ENCODE measurements around the gene SH3BP5.

Gene SH3BP5

DNA sequence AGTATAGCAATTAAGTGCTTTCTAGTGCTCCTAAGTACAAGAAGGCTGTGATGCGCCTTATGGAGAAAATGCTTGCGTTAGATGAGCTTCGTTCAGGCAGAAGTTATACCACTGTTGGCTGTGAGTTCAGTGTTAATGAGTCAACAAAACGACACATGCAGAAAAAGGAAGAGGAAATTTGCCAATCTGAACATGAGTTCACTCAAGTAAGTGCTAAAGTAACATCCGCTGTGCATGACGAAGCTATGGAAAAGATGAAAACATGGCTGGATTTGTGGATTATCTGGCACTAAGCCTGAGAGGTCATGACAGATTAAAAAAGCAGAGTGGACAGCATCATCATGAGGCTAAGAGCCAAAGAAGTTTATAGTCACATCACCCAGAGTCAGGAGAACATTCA lies 36.9 kb downstream of the SH3BP5 start:
- ATAC-seq: no peak

DNA sequence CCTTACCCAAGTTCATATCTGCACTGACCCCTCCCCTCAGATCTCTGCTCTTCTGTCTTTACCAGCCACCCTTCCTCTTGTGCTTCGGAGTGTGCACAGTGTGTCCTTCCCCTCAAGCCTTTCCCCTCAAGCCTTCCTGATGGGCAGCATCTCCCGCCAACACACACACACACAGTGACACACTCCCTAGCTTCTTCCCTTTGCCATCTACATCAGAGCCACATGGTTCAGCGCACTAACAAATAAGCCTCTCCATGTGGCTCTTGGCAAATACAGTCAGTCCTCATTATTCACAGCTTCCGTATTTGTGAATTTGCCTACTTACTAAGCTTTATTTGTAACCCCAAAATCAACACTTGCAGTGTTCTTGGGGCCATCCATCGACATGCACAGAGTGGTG lies 37.5 kb downstream of the SH3BP5 start:
- no peak for ATAC-seq

DNA sequence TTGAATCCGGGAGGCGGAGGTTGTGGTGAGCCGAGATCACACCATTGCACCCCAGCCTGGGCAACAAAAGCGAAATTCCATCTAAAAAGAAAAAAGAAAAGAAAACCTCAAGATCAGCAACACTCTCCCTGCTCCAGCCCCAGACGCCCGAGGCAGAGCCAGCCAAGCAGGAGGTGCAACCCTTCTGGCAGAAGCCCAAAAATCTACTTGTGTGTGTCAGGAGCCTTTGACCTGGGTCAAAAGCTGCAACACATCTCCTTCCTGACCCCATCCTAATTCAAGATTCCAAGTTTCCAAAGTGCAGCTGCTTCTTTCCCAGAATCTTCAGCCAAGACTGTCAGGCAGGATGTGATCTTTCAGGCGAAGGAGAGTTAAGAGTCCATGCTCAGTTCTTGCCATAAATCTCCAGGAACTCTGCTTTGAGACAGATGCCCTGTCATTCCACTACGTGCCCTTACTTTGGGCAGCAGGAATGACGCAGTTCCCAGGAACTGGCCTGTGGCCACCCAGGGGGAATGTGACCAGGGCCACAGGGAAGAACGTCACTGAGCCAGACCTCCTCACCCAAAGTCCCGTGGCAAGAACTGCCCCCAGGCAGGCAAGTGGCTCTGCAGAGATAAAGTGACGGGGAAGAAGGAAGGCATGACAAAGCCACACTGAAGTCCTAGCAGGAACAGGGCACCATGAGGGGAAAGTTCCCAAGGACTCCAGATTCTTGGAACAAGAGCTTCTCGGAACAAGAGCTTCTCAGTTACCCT lies 39.4 kb downstream of the SH3BP5 start:
- ATAC-seq: no peak

DNA sequence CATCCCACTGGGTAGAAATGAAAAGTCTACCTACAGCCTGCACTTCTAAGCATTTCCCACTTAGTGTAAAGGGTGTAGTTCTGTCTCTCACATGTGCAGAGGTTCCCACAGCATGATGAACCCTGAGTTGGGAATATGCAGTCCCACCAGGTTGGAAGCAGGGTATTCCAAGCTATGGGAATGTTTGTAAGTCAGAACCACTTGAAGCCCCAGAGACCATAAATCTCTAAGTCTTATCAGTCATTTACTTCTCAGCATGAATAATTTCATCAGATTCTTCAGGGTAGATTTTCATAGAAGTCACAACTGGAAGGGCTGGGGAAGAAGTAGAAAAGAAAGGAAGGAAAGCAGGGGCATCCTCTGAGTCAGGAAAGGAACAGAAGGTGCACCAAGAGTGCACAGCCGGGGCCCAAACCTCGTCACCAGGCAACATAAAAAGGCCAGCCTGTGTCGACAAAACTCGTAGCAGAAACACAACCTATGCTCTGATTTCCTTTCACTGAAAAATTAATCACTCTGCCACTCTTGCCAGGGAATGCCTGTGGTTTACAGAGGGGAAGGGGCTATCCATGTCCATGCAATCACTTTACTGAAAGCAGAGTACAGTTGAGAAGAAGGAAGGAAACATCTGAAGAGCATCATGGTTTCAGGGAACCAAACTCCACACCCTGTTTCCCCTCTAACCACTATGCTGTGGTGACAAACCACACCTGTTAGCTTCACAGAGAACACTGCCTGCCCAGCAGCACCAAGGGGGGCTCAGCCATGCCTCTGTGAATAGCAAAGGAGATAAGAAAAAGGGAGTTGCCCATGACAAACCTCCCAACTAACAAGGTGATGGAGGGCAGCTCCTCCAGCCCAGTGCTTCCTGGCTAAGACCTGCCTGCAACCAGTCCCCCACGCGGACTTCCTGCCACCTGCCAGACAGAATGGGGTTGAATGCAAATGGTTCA lies 40.5 kb downstream of the SH3BP5 start:
- peak; percentile 88 for ATAC-seq

DNA sequence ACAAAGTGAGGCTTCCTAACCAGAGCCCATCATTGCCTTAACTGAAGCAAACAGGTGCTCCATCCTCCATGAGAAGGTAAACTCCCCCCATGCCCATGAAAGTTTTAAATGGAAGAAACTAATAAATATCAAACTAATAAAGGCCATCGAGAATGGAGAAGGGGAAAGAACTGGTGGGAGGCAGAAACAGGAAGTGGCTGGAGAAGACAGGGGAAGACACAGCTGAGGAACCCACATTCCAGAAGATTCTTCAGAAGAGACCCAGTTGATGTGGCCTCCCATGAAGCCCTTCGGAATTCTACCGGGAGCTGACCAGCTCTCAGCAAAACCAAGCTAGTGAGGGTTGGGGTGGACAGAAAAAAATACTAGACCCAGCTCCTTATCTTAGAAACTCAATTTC lies 41.6 kb downstream of the SH3BP5 start:
- ATAC-seq: no peak

DNA sequence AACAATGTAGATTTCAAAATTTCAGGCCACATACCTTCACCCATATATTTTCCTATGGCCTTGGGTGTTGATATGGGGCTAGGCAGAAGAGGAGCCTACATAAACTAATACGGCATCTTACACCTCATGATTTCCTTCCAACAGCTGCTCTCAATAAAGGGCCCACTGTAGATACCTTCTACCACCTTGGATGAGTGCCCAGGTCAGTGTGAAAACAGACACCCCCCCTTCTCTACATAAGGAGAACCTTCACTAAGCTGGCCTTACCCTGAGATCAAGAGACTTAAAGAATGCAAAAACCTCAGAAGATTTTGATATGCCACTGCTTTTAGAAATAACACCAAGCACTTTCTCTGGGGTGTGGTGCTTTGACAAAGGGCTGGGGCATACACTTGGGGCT lies 42.7 kb downstream of the SH3BP5 start:
- ATAC-seq: no peak

DNA sequence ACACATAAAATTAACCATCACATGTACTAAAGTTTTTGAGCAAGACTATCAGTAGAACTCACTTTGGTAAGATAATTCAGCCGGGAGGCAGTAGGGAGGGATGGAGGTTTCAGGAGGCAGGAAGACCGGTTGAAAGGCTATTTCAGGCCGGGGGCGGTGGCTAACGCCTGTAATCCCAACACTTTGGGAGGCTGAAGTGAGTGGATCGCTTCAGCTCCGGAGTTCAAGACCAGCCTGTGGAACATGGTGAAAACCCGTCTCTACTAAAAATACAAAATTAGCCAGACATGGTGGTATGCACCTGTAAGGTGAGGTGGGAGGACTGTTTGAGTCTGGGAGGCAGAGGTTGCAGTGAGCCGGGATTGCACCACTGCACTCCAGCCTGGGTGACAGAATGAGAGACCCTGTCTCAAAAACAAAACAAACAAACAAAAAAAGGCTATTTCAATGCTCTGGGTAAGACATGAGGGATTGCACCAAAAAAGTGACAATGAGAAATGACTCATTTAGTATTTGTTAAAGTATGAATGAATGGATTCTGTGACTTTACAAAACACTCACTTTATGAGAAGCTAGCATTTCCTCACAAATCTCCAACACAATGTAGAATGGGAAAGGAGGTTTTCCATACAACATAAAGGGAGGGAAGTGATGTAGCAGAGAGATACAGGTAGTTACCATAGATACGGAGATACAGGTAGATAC lies 43.9 kb downstream of the SH3BP5 start:
- no peak for ATAC-seq

DNA sequence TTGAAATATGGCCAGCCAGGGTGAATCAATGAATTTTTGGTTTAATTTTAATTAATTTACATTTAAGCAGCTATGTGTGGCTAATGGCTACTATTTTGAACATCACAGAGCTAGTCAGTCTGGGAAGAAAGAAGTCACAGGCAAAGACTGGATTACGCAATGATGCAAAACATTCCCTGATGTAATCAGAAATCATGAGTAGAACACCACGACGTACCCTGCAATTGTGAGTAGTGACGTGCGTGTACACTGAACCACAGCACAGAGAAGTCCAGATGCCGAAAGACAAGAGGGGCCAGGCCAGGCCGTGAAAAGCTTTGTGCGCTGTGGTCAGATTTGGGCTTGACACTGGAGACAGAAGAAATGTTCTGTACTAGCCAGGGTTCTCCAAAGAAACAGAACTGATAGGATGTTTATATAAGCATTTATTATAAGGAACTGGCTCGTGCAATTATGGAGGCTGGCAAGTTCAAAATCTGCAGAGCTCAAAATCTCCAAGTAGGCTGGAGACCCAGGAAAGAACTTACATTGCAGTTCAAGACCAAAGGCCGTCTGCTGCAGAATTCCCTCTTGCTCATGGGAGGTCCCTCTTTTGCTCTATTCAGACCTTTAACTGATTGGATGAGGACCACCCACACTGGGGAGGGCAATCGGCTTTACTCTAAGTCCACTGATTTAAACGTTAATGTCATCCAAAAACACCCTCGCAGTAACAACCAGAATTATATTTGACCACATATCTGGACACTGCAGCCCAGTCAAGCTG lies 44.6 kb downstream of the SH3BP5 start:
- no peak for ATAC-seq

DNA sequence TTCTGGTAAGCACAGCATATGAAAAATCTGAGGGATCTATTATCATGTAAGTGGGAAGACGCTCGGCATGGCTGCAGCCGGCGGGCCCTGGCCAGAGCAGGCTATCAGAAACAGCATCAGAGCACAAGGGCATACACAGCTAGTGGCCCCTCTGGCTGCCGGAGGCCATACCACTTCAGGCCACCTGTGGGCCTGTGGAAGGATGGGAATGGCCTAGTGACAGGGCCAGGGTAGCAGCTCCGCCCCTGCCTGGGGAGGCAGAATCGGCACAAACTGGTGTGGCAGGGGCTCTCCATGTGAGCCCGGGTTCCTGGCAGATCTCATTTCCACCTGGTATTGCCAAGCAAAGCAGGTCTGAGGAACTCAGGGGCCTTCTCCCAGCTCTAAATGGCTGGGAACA lies 46.4 kb downstream of the SH3BP5 start:
- no peak for ATAC-seq

DNA sequence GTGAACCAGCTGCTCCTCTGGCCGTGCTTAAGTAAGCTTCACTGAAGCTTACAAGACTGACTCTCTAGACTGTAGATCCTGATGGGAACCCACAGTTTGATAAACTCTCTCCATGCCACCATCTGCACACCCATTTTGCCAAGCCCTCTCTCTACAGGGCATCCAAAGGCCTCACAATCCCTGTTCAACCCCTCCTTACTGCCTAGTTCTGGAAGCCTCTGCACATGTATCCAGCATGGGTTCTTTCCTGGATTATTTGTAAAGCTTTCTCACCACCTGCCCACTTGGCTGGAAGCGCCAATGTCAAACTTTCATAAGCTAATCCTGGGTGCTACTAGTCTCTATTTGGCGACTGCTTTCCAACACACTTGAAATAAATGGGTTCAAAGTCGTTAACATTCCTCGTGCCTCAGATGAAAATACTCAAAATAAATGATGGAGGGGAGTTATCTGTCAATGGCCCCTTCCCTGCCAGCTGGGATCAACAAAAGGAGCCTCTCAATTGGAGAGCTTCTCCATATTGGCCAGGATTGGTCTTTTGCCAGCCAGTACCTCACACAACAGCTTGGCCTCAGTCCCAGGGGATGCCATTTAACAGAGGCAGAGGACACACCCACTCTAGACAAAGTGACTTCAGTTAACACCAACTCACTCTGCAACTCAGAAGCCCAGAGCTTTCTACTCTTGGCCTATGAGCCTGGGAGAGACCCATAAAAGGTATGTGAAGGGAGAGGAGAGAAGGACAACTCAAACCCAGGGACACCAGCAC lies 48.1 kb downstream of the SH3BP5 start:
- no peak for ATAC-seq

DNA sequence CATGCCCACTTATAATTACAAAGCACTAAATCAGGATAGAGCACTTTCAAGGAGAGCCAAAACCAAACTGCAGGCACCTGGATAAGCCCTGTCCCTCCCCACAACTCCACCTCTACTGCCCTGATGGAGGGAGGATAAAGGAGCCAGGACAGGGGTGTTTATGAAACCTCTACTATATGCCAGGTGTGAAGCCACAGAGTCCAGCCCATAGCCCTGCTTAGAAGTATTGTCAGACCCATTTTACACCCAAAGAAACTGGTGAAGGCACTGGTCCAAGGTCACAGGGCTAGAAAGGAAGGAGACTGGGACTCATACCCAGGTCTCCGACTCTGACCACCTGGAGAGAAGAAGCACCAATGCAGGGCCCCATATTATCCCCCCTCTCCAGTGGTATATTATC lies 48.7 kb downstream of the SH3BP5 start:
- no peak for ATAC-seq

DNA sequence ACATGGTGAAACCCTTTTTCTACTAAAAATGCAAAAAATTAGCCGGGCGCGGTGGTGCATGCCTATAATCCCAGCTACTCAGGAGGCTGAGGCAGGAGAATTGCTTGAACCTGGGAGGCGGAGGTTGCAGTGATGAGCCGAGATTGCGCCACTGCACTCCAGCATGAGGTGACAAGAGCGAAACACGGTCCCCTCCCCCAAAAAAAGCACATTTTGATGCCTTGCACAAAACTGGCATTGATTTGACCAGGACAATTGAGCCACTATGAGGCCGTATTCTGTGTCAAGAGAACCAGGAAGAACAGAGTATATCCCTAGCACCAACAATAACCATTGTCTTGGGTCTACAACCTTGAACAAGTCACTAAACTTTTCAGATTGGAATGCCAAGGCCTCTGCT lies 50.6 kb downstream of the SH3BP5 start:
- no peak for ATAC-seq

DNA sequence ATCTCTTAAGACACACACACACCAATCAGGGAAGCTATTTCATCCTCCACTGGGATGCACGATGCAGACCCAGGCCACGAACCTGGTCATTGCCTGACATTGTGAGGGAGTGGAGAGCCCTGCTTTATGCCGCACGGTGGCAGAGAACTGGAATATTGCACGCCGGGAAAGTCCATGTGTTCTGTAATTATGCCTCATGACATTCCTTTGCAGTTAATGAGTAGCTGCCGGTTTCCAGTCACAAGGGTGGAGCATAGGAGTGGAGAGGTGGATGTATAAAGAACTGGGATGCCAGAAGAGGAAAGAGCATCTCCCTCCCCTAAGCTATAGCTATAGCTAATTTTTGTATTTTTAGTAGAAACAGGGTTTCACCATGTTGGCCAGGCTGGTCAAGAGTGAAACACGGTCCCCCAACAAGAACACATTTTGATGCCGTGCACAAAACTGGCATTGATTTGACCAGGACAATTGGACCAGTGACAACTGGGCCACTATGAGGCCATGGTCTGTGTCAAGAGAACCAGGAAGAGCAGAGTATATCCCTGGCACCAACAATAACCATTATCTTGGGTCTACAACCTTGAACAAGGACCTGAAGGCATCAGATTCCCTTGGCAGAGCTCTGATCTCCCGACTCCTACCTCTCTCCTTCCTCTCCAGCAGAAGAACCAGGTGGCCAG lies 51.4 kb downstream of the SH3BP5 start:
- ATAC-seq: no peak

DNA sequence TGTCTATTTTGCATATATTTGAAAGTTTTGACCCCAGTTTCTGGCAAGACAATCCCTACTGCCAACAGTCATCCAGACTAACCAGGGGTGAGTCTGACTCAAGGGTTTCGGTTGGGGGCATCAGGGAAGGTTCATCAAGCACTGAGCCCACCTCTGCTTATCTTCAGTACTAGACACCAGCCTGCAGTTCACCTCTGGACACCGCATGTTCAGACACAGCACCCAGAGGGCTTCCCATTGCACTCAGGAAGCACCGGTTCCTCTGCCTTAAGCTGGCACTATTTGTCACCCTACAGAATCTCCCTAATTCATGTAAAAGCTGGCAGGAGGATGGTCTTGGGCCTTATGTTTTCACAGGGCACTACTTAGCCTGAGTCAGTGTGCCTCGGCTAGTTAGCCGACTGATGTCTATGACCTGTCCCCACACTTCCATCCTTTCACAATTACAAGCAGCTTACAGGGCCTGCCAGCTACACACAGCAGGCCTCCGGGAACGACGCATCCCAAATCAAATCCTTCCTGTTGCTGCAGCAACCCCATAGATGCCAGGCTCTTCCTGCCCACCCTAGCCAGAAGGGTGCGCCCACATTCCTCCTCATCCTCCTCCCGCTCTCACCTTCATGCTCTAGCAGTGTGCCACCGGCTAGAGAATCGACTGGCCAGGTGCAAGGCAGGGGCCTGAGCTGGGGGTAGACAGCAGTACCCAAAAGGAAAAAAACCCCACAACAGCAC lies 52.5 kb downstream of the SH3BP5 start:
- peak in 1 of 2 donors; percentile 4 for ATAC-seq

DNA sequence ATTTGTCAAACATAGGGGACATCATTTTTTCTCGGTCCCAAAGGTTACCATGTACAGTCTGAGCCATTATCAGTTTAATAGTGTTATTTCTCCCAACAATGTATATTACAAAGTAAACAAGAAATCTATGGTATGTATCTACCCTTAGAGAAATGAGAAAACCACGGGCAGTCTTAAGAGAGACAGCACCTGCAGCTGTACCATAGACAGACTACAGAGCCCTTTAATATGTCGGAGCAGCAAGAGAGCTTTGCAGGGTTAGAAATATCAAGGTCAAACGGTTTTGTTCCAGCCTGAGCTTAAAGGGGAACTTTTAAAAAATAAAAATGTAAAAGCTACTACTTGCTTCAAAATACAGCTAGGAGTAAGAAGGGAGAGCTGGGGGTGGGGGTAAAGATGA lies 53.2 kb downstream of the SH3BP5 start:
- ATAC-seq: no peak

DNA sequence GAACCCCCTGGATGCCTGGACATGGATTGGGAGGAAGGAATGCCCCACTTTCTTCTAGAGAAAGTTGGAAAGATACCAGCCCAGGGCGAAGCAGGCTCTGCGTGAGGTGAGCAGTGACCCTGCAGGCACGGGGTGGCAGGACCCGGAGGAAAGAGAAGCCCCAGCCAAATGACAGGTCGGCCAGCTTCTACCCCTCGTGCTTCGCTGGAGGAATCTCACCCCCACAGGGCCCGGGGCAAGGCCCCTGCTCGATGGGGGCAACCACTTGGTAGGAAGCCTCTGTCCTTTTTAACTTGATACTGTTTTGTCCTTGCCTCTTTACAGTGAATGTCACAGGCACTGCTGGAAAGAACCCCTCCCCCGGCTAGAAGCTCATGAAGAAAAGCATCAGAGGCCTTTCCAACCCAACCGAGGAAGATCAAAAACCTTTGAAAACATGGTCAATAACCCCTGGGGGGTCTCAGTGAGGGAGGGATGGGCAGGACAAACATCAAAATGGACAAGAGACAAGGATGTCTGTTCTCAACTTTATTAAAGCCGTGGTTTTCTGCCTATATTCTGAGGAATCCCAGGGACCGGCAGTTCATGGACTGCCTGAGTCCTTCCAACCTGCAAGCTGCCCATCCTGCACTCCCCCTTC lies 54.4 kb downstream of the SH3BP5 start:
- ATAC-seq: no peak

DNA sequence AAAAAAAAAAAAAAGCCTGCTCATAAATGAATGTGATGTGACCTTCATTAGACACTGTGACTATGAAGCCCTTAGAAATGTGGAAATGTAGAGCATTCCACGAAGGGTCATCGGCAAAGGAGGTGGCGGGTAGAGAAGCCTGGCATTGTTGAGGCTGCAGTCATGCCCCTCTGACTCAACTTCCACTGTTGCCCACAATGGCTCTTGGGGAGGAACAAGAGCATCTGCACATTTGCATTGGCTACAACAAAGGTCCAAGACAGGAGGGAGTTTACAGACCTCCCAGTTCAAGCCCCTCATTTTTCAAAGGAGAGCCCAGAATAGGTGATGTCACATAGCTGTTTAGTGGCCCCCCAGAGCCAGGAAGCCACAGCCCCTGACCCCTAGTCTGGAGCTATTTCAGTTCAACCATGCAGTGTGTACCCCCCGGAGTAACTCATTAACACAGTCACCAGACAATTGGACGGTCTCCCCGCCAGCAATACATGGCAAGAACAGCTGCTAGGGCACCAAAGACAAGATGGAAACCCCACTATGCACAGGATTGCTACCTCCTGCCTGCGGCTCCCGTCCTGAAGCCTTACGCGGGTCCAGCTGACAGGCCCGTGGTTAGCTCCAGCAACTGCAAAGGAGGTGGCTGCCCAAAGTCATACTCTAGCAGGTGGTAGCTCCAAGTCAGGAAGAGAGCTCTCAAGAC lies 56.2 kb downstream of the SH3BP5 start:
- ATAC-seq: no peak

DNA sequence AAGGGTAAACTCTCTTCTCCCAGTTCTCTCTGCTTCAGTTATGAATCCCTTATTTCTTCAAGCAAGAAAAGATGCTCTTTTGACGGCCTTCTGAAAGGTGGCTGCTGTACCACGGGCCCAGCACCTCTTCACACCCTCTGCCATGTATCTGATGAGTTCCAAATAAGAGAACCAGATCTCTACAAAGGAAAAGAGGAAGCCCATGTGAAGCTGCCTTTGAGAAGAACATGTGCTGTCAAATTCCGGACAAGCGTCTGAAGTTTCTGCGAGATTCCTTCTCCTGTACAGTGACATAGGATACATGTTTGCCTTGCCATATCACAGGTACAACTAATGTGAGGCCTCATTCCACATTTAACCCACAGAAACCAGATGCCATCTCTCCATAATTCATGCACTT lies 59.2 kb downstream of the SH3BP5 start:
- no peak for ATAC-seq

All from activated CD4-positive, CD25-positive, alpha-beta regulatory T cell treated with anti-CD3 and anti-CD28 coated beads, Interleukin-2, amount 50 U/mL, for 24 hours (primary cell).